Kidney capillary endothelial cell (primary cell): ENCODE data around the gene EHD1.
A peak's percentile ranks its signal among the peaks of the same experiment; 100 is the strongest.
"Not testable (repeated sequence)": the region's sequence is repeated elsewhere in the genome, so short reads cannot be mapped to it uniquely, and the experiment has no call there.

Experiments used
- DNase-seq: peaks from one replicate; pipeline ENCODE4 v3.0.0-alpha.2; 2018; ENCODE audit warnings: low spot score

The EHD1 gene

DNA sequence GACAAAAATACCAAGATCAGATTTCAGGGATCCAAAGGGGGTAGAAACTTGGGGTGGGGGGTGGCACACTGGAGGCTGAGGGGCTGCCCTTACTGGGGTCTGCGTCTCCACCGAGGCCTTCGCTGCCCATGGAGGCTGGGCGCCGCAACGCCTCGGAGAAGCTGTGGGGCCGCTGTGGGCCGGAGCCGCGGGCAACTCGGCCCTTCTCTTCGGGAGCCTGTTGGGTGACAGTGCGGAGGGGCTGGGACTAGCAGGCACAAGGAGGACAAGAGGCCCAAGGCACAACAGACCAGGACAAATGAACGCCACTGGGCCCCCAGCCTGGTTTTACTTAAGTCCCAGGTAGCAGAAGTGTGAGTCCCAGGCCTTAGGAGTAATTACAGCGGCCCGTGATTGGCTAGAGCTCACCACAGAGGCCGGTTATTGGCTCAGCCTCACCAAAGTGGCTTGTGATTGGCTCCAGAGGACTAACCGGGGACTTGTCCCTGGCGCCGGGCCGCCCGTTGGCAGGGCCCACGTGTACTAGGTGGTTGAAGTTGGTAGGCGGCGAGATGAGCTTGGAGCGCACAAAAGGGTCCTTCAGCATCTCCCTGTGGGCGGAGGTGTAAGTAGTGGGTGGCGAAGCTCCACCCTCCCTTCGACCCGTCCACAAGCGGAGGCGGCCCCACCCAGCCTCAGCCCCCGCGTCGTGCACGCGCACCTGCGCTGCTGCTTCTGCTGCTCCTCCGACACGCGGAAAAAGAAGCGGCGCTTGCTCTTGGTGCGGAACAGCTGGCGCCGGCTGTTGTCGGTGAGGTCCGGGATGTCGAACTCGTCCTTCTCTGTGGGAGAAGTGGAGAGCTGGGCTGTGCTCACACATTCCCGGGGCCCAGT is 51.6 kb downstream of the EHD1 start:
- no peak for DNase-seq

DNA sequence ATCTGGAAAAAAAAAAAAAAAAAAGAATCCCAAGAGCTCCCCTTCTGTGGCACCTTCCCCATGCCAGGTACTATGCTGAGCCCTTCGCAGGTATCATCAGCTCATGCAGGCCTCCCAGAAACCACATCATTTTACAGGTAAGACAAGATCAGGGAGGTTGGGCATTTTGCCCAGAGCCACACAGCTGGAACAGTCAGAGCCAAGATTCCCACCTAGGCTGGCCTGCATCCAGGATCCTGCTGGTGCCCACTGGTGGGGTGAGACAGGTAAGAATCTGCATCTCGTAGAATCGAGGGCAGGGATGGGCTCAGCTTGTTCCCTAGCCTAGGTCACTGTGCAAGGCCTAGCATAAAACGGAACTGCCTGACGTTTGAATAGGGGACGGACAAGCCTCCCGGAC is 52.4 kb downstream of the EHD1 start:
- no peak for DNase-seq

DNA sequence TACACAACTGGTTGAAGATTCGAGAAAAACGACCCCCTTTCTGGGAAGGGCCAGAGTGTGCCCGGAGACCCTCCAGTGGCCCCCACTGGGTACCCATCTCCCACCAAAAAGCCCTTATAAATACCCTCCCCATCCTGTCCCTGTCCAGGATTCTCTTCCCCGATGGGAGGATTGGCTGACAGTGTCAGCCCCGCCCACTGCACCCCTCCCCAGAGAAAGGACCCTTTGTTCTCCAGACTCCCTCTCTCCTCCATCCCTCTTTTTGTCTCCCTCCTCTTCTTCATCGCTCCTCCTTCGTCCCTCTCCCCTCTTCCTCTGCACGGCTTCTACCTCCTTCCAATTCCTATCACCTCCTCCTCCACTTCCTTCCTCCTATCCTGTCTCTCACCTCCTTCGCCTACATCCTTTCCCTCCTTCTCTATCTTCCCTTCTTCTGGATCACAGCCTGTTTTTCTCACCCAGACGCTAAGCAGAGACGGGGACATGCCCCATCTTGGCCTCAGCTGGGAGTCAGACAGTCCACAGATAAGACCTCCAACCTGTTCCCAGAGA is 54.8 kb downstream of the EHD1 start:
- DNase-seq: no peak

DNA sequence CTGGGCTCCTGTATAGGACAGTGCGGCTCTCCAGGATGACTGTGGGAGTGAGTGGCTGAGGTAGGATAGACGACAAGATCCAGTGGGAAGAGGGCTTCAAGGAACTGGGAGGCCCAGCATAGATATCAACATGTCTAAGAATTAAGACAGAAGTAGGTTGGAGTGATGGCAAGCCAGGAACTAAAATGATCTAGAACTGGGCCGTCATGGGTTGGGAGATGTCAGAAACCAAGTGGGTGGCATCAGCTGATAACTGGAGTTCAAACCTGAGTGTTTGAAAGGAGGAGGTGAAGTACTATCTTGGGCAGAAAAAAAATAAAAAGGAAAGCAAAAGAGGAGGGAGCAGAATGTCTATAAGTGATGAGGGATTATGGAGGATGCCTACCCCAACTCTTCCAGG is 60.9 kb downstream of the EHD1 start:
- DNase-seq: no peak

DNA sequence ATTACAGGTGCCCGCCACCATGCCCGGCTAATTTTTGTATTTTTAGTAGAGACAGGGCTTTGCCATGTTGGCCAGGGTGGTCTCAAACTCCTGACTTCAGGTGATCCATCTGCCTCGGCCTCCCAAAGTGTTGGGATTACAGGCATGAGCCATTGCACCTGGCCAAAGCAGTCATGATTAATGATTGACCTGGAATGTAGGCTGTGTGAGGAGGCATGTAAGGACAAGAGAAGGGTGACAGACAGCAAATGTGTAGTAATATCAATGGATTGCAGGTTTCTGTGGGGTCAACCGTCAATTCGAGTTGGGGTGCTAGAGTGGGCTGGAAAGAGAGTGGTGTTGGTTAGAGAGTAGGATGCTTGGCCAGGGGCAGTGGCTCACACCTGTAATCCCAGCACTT is 63.0 kb downstream of the EHD1 start:
- DNase-seq: not testable (repeated sequence)

DNA sequence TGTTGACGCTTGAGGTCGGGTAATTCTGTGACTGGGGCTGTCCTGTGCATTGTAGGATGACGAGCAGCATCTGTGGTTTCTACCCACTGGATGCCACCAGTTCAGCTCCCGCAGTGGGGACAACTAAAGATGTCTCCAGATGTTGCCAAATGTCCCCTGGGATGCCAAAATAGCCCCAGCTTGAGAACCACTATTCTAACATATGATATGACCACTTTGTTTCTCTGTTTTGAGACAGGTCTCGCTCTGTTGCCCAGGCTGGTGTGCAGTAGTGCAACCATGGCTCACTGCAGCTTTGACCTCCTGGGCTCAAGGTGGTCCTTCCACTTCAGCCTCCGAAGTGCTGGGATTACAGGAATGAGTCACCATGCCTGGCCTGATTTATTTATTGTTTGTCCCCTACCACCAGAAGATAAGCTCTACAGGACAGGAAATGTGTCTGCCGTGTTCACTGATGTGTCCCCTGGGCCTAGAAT is 63.7 kb downstream of the EHD1 start:
- DNase-seq: no peak

DNA sequence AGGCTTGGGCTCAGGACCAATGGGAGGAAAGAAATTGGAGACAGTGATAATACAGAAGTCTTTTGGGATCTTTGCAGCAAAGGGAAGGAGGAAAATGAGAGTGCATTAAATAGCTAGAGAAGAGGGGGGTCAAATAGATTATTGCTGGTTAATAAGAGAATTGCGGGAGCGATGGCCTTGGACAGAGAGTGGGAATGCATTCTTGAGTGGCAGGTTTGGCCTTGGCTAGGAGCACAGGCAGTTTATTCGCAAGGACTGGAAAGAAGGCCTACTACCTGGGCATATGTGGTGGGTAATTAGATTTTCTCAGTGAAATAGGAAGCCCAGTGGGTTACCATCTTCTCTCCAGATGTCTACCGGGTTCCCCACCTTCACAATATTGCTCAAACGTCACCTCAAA is 64.6 kb downstream of the EHD1 start:
- no peak for DNase-seq

DNA sequence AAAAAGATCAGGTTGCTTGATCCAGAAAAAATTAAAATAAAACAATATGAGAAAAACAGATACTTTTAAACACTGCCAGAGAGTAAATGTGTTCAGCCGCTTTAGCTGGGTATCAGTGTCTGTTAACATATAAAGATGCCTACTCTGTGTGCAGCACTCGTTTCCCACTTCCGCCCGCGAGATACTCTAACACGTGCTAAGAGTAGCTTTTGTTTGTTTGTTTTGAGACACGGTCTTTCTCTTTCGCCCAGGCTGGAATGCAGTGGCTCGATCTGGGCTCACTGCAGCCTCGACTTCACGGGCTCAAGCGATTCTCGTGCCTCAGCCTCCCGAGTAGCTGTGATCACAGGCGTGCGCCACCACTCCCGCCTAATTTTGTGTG is 67.5 kb downstream of the EHD1 start:
- no peak for DNase-seq

DNA sequence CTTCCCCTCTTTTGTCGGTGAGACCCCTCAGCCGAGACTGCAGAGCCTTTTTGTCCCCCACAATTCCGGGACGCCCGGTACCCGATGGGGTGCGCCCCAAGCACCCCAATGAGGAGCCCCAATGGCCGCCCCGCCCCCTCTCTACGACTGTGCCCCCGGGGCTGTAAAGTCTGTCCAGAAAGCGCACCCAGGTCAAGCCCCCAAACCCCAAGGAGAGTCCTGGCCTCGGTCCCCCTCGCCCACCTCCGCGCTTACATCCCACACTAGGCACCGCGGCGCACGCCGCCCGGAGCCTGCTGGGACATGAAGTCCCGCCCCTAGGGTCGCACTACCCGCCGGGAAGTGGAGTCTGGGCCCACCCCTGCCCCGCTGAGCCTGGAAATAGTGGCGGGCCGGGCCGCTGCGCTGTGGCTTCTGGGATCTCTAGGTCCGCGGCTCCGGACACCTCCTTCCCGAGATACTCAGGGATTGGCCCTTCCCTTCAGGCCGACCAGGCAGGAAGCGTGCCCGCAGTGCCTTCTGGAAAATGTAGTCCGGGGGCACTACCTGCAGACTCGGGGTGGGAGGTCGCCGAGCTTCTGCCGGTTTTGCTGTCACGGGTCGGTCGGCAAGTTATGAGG is 68.0 kb downstream of the EHD1 start, which contains the start of gene MEN1:
TSS of gene MEN1 (minus strand) at position 281 of the 620 bp plus-strand sequence. CDS start 442 bp downstream, outside the sequence.
- DNase-seq: peak; percentile 90

DNA sequence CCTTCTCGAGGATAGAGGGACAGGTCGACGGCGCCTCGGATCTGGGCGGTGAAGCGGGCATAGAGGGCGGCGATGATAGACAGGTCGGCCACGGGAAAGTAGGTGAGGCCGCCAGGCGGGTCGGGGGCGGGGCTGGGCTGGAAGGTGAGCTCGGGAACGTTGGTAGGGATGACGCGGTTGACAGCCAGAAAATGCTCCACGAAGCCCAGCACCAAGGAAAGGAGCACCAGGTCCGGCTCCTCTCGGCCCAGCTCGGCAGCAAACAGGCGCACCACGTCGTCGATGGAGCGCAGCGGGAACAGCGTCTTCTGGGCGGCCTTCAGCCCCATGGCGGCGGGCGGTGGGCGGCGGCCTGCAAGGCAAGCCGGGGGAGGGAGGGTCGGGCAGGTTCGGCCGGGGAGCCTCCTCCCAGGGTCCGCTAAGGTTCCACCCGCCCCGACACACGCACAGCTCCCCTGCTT is 68.6 kb downstream of the EHD1 start:
- no peak for DNase-seq

DNA sequence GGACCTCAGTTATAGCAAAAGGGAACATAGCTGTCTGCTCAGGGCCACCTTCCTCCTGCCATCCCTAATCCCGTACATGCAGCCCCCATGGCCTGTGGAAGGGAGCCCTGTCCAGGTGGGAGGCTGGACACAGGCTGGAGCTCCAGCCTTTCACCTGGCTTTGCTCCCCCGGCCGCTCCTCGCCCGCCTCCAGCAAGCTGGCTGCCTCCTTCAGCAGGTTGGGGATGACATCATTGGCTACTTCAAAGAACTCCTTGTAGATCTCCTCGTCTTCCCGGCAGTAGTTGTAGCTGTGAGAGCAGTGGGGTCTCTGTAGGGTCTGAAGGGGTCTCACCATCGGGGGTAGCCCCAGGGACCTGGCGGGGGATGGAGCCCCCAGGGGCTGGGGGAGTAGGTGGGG is 72.9 kb downstream of the EHD1 start:
- DNase-seq: no peak

DNA sequence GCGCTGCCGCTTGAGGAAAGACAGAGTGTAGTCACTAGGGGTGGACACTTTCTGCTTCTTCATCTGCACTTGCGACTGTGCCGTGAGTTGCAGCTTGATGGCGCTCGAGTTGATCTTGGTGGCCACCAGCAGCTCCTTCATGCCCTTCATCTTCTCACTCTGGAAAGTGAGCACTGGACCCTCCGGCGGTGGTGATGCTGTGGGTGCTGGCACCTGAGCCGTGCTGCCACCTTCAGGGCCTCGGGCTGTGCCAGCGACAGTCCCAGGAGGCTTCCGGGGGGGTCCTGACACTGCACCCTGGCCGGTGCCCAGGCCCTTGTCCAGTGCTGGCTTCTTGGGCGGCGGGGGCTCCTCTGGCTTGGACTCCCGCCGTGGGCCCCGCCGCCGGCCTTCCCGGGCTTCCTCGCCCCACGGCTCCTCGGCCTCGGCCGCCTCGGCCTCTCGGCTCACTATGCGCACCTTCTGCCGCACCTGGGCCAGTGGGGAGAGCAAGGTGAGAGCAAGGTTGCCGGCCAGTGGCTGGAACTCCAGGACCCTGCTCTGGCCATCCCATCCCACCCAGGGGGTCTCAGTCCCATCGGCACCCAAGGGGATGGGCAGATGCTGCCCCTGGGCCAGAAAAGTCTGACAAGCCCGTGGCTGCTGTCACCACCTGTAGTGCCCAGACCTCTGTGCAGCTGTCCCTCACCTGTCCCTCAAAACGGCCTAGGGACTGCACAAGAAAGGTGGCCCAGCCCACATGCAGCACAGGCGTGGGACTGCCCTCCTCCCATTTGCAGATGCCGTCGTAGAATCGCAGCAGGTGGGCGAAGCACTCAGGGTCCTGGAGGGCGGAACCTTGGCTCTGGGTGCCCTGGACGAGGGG is 73.8 kb downstream of the EHD1 start:
- no peak for DNase-seq

DNA sequence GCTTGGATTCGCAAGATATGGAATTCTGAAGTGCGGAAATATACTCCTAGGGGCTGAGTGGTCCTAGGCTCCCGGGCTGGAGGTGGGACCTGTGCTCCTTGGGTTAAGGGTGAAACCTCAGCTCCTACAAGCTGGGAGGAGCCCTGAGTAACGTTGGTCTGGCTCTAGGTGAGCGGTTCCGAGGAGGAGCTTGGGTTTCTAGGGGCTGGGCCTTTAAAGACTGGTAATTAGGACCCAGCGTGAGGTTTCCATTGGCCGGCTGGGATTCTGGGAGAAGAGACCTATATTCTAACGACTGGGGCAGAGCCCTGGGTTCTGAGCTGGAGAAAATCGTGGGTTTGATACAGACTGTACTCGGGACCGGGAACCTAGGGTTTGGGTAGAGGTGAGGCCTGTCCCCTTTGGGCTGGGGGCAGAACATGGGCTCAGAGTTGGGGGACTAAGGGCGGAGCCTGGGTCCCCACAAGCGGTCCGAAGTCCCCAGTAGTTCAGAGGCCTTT is 74.5 kb downstream of the EHD1 start:
- DNase-seq: no peak

DNA sequence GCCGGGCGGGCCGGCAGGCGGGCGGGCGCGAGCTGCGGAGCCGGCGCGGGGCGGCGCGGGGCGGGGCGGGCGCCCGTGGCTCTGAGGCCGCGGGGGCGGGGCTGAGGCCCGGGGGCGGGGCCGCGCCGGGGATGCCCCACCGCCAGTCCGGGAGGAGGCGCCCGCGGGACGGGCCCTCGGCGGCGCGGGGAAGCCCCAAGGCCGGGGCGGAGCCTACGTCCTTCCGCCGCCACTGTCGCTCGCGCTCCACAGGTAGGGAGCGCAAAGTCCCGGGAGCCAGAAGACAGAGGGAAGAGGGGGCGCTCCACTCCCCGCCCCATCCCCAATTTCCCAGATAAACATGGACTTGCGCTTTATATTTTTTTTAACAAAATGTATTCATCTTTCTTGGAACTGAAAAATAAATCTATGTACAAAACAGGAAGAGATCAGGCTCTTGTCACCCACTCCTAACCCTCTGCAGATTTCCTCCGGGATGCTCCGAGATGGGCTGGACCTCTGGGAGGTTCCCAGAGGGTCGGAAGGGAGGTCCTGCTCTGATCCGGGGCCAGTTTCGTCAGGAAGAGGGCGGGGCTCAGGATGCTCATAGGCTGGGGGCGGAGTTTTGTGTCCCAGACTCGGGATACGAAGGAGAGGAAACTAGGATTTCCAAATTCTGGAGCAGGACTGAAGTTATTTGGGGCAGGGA is 75.1 kb downstream of the EHD1 start, which contains the start of gene MAP4K2:
TSS of gene MAP4K2 (minus strand) at position 57 of the 688 bp plus-strand sequence. CDS start 65 bp downstream, outside the sequence.
- DNase-seq: peak; percentile 79

DNA sequence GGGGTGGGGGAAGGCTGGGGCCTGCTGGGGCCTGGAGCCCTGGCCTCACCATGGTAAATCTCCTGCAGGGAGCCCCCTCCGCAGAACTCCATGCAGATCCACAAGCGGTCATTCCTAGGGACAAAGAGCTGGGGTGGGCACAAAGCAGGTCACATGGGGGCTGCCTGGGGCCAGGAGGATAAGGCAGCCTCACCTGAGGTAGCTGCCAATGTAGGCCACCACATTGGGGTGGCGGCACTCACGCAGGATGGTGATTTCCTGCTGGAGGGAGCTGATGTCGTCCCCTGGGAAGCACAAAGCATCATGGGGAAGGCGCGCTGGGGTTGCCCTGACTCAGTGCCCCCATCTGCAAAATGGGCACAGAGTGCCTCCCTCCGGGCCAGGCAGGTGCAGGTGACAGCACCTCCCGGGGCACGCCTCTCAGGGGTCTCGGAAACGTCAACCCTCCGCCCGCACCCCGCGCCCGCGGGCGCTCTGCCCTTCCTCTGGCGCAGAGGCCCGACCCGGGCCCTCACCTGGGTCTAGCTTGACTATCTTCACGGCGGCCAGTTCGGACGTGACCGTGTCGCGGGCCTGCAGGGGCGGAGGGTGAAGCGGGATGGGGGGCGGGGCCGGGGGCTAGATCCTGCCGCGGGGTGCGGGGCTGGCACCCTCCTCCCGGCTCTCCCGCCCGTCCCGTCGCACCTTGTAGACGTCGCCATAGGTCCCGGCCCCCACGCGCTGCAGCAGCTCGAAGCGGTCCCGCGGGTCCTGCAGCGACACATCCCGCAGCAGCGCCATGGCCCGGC is 75.9 kb downstream of the EHD1 start:
- no peak for DNase-seq
